LNCaP clone FGC (cell line): ENCODE measurements around the gene CDC42.

ENCODE experiments used
- DNase-seq: peaks from one replicate; pipeline ENCODE4 v3.0.0-alpha.2; 2011; ENCODE audit warnings: low read depth
- H3K4me3 ChIP-seq: 2 replicates; pipeline ENCODE4 v1.5.1; 2011; ENCODE audit warnings: mild to moderate bottlenecking, low read depth, low read length, control low read depth
- TF ChIP-seq, protein P1 (sequence below): IDR thresholded peaks from 2 replicates; pipeline ENCODE4 v1.5.1; 2012; ENCODE audit warnings: mild to moderate bottlenecking; ENCODE audit not compliant: control insufficient read depth, insufficient read depth; ENCODE audit errors: extremely low read depth

Gene CDC42

DNA sequence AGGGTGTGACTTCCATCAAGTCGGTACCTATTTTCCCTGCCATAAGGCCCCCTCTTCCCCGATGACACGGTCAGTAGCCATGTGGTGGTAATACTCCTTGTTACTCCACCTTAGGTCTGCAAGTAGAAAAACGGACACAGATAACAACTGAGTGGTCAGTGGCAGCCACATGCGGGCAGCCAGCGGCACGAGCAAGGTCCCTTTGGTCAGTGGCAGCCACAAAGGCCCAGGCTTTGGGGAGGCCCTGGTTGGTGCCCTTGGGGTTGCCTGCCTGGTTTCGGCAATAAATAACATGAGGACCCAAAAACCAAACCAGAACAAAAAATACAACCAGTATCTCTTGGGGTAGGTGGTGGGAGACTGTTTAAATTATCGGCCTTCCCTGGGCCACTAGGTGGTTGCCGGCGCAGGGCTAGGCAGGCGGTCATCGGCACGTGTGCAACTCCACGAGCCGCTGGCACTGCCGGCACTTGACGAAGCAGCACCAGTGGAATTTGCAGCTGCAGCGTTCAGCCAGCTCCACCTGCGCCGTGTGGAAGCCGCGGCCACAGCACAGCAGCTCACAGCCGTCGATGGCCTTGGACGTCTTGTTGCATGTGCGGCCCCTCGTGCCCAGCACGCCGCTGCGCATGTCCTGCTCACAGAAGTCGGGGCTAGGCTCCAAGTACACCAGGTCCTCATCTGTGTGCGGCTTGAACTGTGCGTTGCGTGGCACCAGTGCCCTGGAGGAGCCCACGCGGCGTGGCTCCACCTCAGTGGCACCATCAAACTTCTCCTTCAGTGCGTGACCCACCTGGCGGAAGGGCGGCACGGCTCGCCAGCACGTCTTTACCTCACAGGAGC lies 67.3 kb downstream of the CDC42 start:
- DNase-seq = no peak
- TF ChIP-seq, protein P1, sequence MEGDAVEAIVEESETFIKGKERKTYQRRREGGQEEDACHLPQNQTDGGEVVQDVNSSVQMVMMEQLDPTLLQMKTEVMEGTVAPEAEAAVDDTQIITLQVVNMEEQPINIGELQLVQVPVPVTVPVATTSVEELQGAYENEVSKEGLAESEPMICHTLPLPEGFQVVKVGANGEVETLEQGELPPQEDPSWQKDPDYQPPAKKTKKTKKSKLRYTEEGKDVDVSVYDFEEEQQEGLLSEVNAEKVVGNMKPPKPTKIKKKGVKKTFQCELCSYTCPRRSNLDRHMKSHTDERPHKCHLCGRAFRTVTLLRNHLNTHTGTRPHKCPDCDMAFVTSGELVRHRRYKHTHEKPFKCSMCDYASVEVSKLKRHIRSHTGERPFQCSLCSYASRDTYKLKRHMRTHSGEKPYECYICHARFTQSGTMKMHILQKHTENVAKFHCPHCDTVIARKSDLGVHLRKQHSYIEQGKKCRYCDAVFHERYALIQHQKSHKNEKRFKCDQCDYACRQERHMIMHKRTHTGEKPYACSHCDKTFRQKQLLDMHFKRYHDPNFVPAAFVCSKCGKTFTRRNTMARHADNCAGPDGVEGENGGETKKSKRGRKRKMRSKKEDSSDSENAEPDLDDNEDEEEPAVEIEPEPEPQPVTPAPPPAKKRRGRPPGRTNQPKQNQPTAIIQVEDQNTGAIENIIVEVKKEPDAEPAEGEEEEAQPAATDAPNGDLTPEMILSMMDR = no peak
- no peak overlapping the region for H3K4me3 ChIP-seq

DNA sequence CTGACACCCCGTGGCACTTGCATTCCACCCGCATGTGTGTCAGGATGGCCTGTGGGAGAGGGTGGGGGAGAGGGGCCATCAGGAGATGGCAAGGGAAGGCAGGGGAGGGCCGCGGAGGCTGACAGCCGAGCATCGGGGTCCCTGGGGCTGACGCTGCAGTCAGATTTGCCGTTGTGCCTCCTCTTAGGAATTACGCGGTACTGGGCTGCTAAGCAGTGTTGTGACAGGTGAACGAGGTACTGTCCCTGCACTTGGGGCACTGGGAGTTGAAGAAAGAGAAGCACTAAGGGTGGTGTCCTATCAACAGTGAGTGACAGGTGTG lies 67.9 kb downstream of the CDC42 start:
- no peak for DNase-seq
- H3K4me3 ChIP-seq = no peak overlapping the region
- TF ChIP-seq, protein P1 = no peak

DNA sequence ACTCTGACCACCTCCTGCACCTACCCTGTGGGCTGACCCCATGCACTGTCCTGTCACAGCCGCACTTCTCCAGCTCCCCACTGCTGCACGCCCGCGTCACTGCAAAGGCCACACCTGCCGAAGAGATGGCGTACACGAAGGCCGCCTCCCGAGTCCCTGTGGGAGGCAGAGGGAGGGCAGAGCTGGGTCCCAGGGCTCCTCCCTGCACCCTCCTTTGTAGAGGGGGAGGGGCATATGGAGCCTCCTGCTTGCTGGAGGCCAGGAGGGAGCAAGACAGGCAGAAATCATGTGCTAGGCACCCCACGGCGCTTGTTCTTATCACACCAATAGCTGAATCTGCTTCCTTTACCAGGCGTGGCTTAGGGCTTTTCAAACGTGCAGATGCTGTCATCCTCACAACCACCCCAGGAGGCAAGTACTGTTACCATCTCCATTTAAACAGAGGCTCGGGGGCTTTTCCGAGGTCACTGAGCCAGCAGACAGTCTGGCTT lies 69.0 kb downstream of the CDC42 start:
- no peak overlapping the region for H3K4me3 ChIP-seq
- no peak for DNase-seq
- TF ChIP-seq, protein P1 = no peak

DNA sequence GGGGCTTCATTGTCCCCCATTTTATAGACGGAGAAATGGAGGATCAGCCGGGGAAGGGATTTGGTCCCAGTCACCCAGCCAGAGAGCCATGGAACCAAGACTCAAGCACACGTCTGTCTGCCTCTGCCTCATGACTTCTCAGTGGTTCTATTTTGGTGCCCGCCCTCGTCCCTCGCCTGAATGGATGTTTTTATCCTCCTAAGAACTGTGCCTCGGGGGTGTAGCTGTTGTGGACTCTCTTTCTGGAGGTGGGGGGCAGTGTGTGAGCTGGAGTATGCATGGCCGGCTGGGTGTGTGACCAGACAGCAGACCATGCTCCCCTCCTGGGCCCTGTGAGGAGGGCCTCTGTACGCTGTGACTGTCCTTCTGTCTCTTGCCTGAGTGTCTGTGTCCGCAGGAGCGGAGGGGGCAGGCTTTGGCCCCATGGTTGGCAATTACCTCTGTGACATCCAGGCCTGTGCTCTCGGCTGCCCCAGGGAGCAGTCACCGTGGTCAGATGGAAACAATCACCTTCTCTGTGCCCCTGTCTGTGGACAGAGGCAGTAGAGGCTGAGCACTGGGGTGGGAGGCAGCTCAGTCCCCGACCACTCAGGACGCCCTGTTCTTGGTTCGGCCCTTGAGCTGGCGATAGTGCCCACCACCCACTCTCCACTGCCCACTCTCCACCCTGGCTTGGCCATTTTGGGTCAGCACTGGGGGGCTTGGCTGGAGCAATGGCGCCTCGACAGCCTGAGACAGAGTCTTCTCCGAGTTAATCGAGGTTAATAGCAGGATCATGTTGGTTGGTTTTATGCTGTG lies 70.0 kb downstream of the CDC42 start:
- TF ChIP-seq, protein P1 = no peak
- DNase-seq = no peak
- H3K4me3 ChIP-seq = no peak overlapping the region

DNA sequence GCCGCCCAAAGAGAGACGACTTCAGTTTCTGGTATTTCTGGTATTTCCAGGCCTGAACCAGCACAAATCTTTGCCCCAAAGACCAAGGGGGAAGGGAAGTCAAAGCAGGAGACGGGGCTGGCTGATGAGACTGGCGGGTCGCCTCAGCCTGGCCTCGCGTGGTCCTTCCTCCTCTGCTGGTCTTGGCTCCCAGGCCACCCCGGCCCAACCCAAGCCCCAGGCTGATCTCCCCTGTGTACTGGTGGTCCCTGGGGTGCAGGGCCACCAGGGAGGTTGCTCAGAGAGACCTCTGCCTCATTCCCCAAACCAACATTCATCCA lies 70.5 kb downstream of the CDC42 start:
- H3K4me3 ChIP-seq = no peak overlapping the region
- no peak for DNase-seq
- TF ChIP-seq, protein P1 = no peak

DNA sequence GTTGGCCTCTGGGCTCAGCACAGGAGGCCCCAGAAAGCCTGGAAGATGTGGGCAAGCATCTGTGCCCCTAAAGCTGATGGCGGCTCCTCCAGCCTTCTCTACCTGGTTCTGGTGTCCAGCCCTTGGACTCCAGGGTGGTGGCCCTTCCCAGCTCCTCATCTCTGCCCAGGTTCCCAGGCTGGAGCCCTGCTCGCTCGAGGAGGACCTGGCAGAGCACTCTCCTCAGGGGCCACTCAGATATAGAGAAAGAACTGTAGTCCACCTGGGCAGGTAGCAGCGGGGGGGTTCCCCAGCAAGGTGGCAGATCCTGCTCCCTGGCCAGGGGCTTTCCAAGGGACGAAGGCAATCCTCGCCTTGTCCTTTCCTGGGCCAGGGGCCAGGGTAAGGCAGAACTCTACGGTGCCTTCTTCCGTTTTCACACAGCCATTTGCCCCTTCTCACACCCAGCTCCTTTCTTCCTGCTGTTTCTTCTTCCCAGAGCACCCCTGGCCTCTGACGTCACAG lies 71.4 kb downstream of the CDC42 start:
- H3K4me3 ChIP-seq = no peak overlapping the region
- TF ChIP-seq, protein P1 = no peak
- no peak for DNase-seq
